NCI-H146 (cell line): ENCODE data around the gene KYAT1.
A peak's percentile ranks its signal among the peaks of the same experiment; 100 is the strongest.

ENCODE experiments used
- DNase-seq: peaks from one replicate; lab custom pipeline; 2025; lab: John Stamatoyannopoulos, UW

KYAT1 gene

GRCh38 chr9:128881884-128882676, at the start of gene KYAT1, which contains the start of gene LRRC8A:
TSS of gene KYAT1 (minus strand) at chr9:128881950. CDS start at chr9:128845405, 36,545 bp downstream.
TSS of gene LRRC8A (plus strand) at chr9:128882133. CDS start at chr9:128907165, 25,032 bp downstream.
- DNase-seq, result peak; percentile 93

DNA sequence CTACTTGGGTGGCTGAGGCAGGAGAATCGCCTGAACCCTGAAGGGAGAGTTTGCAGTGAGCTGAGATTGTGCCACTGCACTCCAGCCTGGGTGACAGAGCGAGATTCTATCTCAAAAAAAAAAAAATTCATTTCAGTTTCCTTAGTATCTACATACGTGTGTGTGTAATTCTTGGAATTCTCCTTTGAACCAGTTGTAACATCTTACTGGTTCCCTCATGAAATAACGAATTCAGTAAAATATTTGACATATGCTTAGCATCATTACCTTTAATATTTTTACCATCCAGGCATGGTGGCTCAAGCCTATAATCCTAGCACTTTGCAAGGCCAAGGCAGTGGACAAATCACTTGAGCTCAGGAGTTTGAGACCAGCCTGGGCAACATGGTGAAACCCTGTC, 47.8 kb upstream of the KYAT1 start:
- DNase-seq, result no peak

DNA sequence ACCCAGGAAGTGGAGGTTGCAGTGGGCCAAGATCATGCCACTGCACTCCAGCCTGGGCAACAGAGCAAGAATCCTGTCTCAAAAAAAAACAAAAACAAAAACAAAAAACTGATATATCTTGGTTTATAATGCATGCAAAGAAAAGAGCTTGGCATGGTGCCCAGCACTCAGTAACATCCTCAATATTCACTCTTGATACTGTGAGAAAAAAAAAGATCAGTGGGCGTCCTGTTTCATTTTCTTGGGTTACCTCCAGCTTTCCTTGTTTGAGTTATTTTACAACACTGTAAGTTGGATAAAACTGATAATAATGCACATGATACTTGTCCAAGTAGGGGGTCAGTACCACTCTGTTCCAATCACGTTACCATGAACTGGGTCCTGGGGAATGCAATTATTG, 46.9 kb upstream of the KYAT1 start:
- no peak for DNase-seq

DNA sequence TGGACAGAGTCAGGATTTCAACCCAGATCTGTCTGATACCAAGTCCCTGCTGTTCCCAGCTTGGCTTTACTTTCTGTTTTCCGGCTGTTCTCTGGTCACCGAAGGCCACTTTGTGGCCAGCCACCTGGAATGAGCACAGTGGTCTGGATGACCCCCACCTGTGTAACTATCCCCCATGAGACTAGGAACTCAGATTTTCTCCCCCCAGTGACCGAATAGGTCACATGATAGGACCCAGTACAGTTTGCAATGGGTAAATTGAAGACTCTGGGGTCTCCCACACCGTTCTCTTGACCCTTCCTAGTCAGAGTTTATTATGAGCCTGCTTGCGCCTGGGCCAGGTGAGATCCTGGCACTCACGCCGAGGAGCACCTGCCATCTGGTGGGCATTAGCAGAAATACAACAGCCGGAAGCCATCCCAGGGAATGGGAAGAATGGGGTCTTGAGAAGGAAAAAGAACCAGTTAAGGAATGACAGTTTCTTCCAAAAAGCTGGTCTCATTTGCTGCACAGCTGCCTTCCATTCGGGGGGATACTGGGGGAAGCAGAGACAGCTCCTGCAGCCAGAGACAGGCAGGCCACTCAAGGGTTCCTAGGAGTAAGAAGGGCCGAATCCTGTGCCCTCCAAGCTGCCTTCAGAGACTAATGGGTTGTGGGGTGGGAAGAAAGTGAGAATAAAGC, 46.1 kb upstream of the KYAT1 start:
- peak; percentile 45 for DNase-seq

DNA sequence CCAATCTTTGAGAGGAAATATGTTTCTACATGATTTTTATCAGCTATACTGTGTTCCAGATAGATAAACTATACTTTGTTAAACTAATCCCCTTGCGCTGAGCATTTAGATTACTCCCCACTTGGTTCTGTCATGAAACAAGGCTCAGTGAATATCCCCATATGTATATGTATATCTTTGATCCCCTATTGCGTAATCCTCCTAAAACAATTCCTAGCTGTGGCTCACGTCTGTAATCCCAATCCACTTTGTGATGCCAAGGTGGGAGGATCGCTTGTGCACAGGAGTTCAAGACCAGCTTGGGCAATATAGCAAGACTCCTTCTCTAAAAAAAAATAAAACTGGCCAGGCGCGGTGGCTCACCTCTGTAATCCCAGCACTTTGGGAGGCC, 41.7 kb upstream of the KYAT1 start:
- DNase-seq, result no peak

- DNase-seq, result no peak
Measured at GRCh38 chr9:128921881-128922763, 40.4 kb upstream of the KYAT1 start.

GRCh38 chr9:128920381-128921058, 38.8 kb upstream of the KYAT1 start, which contains the start of gene PHYHD1:
TSS of gene PHYHD1 (plus strand) at chr9:128920982. CDS start at chr9:128922324, 1,342 bp downstream.
- no peak for DNase-seq

GRCh38 chr9:128919402-128920089, 37.8 kb upstream of the KYAT1 start:
- no peak for DNase-seq

DNA sequence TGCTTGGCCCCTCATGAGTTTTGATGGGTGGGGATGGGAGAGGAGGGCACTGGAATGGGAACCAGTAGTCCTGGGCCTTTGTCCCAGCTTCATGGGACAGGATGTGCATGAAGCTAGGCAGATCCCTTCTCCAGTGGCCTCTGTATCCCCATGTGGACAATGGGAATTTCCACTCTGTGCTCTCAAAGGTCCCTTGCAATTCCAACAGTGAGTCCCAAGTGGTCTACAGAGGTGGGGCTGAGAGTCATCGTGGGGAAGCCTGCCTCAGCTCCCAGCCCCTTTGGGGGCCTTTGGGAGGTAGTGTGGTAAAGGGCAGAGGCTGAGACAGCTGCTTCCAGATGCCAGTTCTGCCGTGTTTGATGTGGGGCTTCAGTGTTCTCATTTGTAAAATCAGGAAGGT, 37.2 kb upstream of the KYAT1 start:
- DNase-seq, result no peak

- DNase-seq, result no peak
Measured at GRCh38 chr9:128917151-128917849, 35.5 kb upstream of the KYAT1 start.

DNA sequence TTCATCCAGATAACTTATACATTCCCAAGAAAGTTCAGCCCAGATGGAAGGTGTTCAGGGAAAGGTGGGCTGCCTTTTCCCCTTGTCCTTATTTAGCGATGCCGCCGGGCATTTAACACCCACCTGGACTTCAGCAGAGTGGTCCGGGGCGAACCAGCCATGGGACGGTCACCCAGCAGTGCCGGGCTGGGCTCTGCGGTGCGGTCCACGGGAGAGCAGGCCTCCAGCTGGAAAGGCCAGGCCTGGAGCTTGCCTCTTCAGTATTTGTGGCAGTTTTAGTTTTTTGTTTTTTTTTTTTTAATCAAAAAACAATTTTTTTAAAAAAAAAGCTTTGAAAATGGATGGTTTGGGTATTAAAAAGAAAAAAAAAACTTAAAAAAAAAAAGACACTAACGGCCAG, 35.0 kb upstream of the KYAT1 start:
- DNase-seq, result no peak

GRCh38 chr9:128916204-128916603, 34.5 kb upstream of the KYAT1 start:
- DNase-seq, result no peak

DNA sequence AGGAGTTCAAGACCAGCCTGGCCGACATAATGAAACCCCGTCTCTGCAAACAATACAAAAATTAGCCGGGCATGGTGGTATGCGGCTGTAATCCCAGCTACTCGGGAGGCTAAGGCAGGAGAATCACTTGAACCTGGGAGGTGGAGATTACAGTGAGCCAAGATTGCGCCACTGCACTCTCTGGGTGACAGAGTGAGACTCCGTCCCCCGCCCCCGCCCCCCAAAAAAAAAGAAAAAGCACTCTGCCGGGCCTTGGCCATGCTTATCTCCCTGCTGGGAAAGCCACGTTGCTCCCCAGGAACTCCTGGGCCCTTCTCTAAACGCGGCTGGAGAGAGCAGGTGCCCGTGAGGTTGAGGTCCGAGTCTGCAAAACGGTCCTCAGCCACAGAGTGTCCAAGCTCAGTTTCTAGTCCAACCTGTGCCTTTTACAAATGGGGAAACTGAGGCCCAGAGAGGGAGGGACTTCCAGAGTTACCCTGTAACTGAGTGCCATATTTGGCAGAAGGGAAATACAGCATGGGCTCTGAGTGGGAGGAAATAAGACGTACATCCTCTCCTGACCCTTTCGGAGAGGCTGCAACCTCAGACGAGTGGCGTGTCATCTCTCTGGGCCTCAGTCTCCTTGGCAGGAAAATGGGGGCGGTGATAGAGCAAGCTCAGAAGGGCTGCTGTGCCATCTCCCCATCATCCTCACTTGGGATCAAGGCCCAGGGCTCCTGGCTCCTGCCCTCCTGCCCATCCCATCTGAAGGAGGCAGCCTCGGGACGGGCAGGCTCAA, 32.4 kb upstream of the KYAT1 start:
- DNase-seq, result no peak

- DNase-seq, result no peak
Measured at GRCh38 chr9:128913048-128913900, 31.5 kb upstream of the KYAT1 start.

GRCh38 chr9:128912270-128912853, 30.6 kb upstream of the KYAT1 start:
- no peak for DNase-seq

DNA sequence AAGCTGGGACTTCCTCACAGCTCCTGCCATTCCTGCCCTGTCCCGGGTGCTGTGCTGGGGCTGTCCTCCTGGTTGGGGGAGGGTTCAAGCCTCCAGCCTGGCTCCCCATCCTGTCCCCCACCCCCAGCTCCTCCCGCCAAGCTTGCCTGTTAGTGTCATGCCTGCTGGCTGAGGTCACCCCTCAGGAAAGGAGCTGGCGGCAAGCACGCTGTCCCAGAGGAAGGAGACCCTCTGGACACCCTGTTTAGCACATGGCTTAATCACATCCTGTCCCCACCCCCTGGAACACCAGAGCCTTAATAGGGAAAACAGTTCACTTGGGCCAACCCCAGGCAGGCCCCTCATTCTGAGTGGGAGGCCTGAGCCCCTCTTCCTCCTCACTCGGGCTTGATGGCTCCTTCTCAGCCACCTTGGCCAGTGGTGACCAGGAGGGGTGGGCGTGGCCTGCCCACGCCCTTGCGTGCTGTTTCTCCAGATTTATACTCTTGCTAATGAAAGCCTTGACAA, 29.8 kb upstream of the KYAT1 start:
- no peak for DNase-seq

GRCh38 chr9:128910906-128911305, 29.2 kb upstream of the KYAT1 start:
- DNase-seq, result no peak

DNA sequence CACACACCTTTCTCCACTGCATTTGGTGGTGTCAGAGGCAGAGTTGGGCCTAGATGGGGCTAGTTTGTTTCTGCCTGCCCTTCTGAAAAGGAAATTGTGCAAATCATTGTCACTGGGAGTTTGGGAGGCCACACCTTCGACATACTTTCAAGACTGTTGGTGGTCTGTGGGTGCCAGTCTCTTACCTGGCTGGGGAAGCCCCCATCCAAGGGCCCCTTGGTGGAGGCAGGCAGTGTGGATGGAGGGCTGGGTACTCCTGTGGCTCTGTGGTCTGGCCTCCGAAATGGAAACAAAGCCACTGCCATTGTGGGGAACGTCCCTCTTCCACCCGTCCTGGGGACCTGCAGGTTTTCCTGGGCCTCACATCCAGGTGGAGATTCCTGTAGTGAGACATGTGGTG, 28.1 kb upstream of the KYAT1 start:
- no peak for DNase-seq
